ENCODE results near the gene LEPROT.

LEPROT gene

GRCh38 chr1:65477414-65478378 lies 57.2 kb downstream of the LEPROT start:
- DNase-seq (ENCODE audit: low spot score), result no peak

GRCh38 chr1:65478379-65479026 lies 58.0 kb downstream of the LEPROT start:
- no peak for DNase-seq (ENCODE audit: low spot score)

GRCh38 chr1:65479554-65480204 lies 59.2 kb downstream of the LEPROT start:
- DNase-seq (ENCODE audit: low spot score), result no peak

DNA sequence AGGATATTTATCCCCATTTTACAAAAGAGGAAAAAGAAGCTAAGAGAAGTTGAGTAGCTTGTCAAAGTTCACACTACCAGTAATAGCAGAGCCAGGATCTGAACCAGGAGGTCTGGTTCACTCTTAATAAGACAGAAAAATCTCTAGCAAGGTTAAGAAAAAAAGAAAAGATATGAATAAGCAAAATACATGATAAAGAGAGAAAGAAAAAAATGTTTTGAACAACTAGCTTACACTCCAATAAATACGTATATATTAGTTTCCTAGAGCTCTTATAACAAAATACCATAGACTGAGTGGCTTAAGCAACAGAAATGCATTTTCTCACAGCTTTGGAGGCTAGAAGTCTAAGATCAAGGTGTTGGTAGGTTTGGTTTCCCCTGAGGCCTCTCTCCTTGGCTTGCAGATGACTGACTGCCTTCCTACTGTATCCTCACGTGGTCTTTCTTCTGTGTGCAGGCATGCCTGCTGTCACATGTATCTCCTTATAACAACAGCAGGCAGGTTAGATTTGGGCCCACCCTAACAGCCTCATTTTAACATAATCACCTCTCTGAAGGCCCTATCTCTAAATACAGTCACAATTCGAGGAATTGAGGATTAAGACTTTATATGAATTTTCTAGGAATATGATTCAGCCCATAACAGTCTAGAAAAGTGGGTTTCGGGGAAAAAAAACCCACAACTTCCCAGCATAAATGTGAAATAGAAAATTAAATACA lies 60.4 kb downstream of the LEPROT start:
- DNase-seq (ENCODE audit: low spot score), result no peak

DNA sequence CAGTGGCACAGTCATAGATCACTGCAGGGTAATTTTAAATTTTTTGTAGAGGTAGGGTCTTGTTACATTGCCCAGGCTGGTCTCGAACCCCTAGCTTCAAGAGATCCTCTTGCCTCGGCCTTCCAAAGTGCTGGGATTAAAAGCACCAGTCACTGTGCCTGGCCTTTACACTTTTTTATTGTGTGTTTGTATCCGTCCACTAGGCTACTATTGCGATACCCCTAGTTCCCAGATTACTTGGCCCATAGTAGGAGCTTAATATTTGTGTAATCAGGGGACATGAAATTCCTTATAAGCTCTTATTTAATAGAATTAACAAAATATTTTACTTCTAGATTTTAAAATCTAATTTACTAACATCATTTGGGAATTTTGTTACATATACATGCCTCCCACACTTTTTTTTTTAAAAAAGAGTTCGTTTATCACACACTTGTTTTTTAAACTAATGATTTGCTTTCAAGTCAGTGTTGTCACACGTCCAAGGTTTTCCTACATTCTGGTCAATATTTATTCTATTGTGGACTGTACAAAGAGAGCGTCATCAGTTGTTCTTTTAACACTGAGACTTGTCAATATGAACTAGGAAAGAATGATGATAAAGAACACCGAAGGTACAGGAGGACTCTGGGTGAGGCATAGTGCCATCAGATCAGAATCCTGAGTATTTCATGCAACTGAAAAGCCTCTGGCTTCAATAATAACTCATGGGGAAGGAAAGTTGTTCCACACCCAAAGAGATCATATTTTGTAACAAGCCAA lies 63.7 kb downstream of the LEPROT start:
- no peak for DNase-seq (ENCODE audit: low spot score)

All from iPS-NIHi11 (cell line).